Measurements from ENCODE around the gene ARNT2.

ARNT2 gene

DNA sequence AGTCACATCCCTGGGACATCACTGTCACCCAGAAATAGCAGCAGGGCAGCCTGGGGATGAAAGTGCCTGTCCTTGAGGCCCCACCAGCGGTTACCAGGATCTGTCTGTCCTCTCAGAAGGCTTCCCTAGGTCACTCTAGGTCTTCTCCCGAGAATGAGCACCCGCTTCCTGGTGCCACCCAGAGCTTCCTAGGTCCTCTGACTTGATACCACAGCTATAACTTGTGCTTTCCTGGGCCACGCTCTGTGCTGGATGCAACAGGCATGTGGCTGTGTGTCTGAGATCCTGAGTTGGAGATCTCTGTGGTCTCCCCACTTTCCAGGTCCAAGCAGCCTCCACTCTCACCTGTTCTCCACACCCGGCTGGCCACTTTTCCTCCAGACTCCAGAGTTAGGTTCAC is 25.8 kb downstream of the ARNT2 start:
- H3K36me3 ChIP-seq (ENCODE audit: control insufficient read depth, insufficient read depth, low read length), result no peaks in the 10 kb centered on the region
- H3K4me3 ChIP-seq (replicated peaks; ENCODE audit: low read depth, low read length), result no peak overlapping the region
- no peak for DNase-seq (ENCODE audit: extremely low read depth, insufficient read length)
- TF ChIP-seq, protein P1, sequence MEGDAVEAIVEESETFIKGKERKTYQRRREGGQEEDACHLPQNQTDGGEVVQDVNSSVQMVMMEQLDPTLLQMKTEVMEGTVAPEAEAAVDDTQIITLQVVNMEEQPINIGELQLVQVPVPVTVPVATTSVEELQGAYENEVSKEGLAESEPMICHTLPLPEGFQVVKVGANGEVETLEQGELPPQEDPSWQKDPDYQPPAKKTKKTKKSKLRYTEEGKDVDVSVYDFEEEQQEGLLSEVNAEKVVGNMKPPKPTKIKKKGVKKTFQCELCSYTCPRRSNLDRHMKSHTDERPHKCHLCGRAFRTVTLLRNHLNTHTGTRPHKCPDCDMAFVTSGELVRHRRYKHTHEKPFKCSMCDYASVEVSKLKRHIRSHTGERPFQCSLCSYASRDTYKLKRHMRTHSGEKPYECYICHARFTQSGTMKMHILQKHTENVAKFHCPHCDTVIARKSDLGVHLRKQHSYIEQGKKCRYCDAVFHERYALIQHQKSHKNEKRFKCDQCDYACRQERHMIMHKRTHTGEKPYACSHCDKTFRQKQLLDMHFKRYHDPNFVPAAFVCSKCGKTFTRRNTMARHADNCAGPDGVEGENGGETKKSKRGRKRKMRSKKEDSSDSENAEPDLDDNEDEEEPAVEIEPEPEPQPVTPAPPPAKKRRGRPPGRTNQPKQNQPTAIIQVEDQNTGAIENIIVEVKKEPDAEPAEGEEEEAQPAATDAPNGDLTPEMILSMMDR (IDR thresholded peaks at IDR 0.05; ENCODE audit: insufficient read depth, low read length, poor library complexity, severe bottlenecking), result no peak
- H3K27me3 ChIP-seq (replicated peaks; ENCODE audit: control insufficient read depth, insufficient read depth, low read length), result peaks cover 1% of the 10 kb centered on the region; the same call in 1 of the 2 replicates

DNA sequence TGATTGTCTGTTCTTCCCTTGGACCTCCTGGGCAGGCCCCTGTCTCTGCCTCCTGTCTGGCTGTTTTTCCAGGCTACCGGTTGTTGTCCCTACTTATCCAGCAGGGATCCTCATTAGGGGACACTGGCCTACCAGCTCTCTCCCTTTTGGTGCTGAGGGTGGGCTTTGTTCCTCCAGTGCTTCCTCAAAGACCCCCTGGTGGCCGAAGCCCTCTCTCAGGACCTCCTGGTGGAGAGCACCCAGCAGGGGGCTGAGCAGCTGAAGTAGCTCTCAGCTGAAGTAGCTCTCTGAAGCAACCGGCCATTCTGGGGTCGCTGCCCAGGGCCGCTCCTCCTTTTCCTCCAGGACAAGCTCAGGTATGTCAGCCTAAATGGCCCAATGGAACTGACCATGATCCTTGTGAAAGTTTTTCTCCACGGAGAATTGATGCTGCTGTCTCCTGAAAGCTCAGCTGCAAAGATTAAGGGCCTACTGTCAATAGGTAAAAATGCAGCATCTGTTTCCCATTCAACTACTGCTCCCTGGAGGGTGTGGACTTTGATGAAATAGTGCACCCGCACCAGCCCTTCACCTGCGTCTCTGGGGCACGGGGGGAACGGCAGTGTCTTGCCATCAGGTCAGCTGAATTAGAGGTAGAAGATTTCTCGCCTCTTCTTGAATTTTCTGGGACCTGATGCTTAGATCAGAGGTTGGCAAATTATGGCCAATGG is 27.6 kb downstream of the ARNT2 start:
- Histone ChIP-seq H3K27me3 (replicated peaks; ENCODE audit: control insufficient read depth, insufficient read depth, low read length) (peaks cover 3% of the 10 kb centered on the region; the same call in 1 of the 2 replicates), H3K36me3 (ENCODE audit: control insufficient read depth, insufficient read depth, low read length) (no peaks in the 10 kb centered on the region), H3K4me3 (replicated peaks; ENCODE audit: low read depth, low read length) (no peak overlapping the region)
- TF ChIP-seq, protein P1 (IDR thresholded peaks at IDR 0.05; ENCODE audit: insufficient read depth, low read length, poor library complexity, severe bottlenecking), result no peak
- no peak for DNase-seq (ENCODE audit: extremely low read depth, insufficient read length)

DNA sequence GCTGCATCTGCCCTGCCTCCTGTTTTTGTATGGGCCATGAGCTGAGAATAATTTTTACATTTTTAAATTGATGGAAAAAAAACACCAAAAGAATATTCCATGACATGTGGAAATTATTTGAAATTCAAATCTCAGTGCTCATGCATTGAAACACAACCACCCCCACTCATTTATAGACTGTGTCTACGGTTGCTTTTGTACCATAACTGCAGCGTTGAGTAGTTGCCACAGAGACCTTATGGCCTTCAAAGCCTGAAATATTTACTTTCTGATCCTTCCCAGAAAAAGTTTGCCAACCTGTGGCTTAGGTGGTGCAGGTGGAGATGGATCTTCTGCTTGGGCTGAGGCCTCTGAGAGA is 28.1 kb downstream of the ARNT2 start:
- no peak overlapping the region for H3K4me3 ChIP-seq (replicated peaks; ENCODE audit: low read depth, low read length)
- peaks cover 3% of the 10 kb centered on the region for H3K27me3 ChIP-seq (replicated peaks; ENCODE audit: control insufficient read depth, insufficient read depth, low read length)
- H3K36me3 ChIP-seq (ENCODE audit: control insufficient read depth, insufficient read depth, low read length), result no peaks in the 10 kb centered on the region
- no peak for DNase-seq (ENCODE audit: extremely low read depth, insufficient read length)
- TF ChIP-seq, protein P1 (IDR thresholded peaks at IDR 0.05; ENCODE audit: insufficient read depth, low read length, poor library complexity, severe bottlenecking), result no peak

DNA sequence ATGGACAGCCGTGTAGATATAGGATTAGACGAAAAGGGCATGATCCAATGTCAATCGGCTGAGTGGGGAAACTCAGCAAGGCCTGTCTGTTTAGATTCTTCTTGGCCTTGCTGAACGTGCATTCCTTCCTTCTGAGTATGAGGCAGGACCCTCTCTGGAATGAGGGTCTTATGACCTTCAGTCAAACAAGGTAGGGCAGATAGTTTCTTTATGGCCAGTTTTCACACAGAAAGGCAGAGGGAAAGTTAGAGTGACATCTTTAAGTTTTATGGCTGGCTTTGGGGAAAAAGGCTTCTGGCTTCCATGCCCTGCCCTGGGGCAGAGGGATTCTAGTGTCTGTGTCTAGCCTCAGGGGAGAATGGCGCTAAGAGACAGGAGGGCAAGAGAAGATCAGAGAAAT is 29.7 kb downstream of the ARNT2 start:
- Histone ChIP-seq H3K36me3 (ENCODE audit: control insufficient read depth, insufficient read depth, low read length) (no peaks in the 10 kb centered on the region), H3K4me3 (replicated peaks; ENCODE audit: low read depth, low read length) (no peak overlapping the region), H3K27me3 (replicated peaks; ENCODE audit: control insufficient read depth, insufficient read depth, low read length) (peaks cover 3% of the 10 kb centered on the region)
- DNase-seq (ENCODE audit: extremely low read depth, insufficient read length), result no peak
- TF ChIP-seq, protein P1 (IDR thresholded peaks at IDR 0.05; ENCODE audit: insufficient read depth, low read length, poor library complexity, severe bottlenecking), result no peak

DNA sequence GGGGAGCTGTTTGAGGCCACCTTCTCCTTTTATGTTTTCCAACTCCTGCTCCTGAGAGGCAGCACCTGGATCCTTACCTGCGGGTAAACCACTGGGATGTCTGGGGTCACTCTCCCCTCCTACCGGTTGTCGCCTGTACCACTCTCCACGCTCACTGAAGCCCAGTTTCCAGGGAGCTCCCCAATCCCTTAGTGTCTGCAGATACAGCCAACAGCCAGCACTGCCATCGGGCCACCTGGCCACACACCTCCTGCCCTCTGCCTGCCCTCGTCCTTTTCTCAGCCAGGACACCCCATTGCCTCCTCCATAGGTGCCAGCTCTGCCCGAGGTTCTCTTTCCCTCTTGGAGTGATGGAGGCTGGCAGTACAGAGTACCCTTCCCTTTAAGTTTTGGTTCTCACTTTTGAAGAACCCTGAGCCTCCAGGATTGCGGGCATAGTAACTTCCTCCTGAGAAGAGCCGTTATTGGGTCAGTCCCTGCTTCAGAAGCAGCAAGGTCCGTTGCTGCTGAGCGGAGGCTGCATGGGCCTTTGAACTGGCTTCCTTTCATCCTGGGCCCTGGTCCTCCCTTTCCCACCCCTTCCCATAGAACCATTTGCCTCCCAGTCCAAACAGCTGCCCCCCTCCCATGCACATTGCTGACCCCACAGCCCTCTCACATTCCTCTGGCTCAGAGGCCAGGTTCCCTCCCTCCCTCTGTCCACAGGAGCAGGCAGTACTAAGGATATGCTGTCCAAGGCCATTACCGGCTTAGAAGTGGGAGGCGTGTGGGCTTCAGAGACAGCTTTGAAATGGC is 30.9 kb downstream of the ARNT2 start:
- H3K27me3 ChIP-seq (replicated peaks; ENCODE audit: control insufficient read depth, insufficient read depth, low read length), result peaks cover 3% of the 10 kb centered on the region
- TF ChIP-seq, protein P1 (IDR thresholded peaks at IDR 0.05; ENCODE audit: insufficient read depth, low read length, poor library complexity, severe bottlenecking), result no peak
- no peaks in the 10 kb centered on the region for H3K36me3 ChIP-seq (ENCODE audit: control insufficient read depth, insufficient read depth, low read length)
- no peak overlapping the region for H3K4me3 ChIP-seq (replicated peaks; ENCODE audit: low read depth, low read length)
- no peak for DNase-seq (ENCODE audit: extremely low read depth, insufficient read length)
